HG02759 (cell line): ENCODE results near the gene DEXI.
"Not testable (repeated sequence)": the region's sequence is repeated elsewhere in the genome, so short reads cannot be mapped to it uniquely, and the experiment has no call there.

Experiments
- ATAC-seq: cut with Tn5 transposase; IDR thresholded peaks from one replicate; pipeline ENCODE4 v1.9.1; 2021; ENCODE audit warnings: mild to moderate bottlenecking, moderate library complexity; ENCODE audit not compliant: unreplicated experiment

The DEXI gene

GRCh38 chr16:10929097-10929496 lies 13.2 kb downstream of the DEXI start:
- not testable (repeated sequence) for ATAC-seq

- ATAC-seq: no peak
Observed at GRCh38 chr16:10927497-10928112, 14.7 kb downstream of the DEXI start.

GRCh38 chr16:10926867-10927266 lies 15.4 kb downstream of the DEXI start:
- no peak for ATAC-seq

GRCh38 chr16:10926094-10926493 lies 16.2 kb downstream of the DEXI start:
- no peak for ATAC-seq

GRCh38 chr16:10925285-10925684 lies 17.0 kb downstream of the DEXI start:
- not testable (repeated sequence) for ATAC-seq

GRCh38 chr16:10923650-10924214 lies 18.5 kb downstream of the DEXI start:
- ATAC-seq: no peak

- no peak for ATAC-seq
Observed at GRCh38 chr16:10923146-10923649, 19.1 kb downstream of the DEXI start.

GRCh38 chr16:10922328-10923145 lies 19.7 kb downstream of the DEXI start:
- ATAC-seq: no peak

GRCh38 chr16:10921536-10922327 lies 20.5 kb downstream of the DEXI start:
- no peak for ATAC-seq

GRCh38 chr16:10920726-10921427 lies 21.4 kb downstream of the DEXI start:
- ATAC-seq: no peak

- ATAC-seq: no peak
Observed at GRCh38 chr16:10919003-10919351, 23.3 kb downstream of the DEXI start.

- peak; percentile 51 for ATAC-seq
Observed at GRCh38 chr16:10918294-10919002, 23.8 kb downstream of the DEXI start.

GRCh38 chr16:10916534-10916933 lies 25.7 kb downstream of the DEXI start:
- no peak for ATAC-seq

- no peak for ATAC-seq
Observed at GRCh38 chr16:10911267-10911666, 31.0 kb downstream of the DEXI start.

- ATAC-seq: no peak
Observed at GRCh38 chr16:10907757-10908045, 34.6 kb downstream of the DEXI start.

GRCh38 chr16:10906914-10907756 lies 35.1 kb downstream of the DEXI start:
- ATAC-seq: no peak

GRCh38 chr16:10906482-10906881 lies 35.8 kb downstream of the DEXI start:
- no peak for ATAC-seq

- no peak for ATAC-seq
Observed at GRCh38 chr16:10902999-10903398, 39.3 kb downstream of the DEXI start.

GRCh38 chr16:10897134-10897533 lies 45.1 kb downstream of the DEXI start:
- peak; percentile 77 for ATAC-seq
